ENCODE measurements around the gene ADAP2. TPM values are rescaled to one million over a fixed set of nuclear protein-coding genes. Genes with fewer than 3 reads are reported as not detected.

Gene ADAP2
- total and polyA plus RNA-seq, 2 experiments from 2014 or later = 0.94 TPM

- TF ChIP-seq ZNF462 (CRISPR knock-in tag; IDR thresholded peaks at IDR 0.05) (no peak), ETS1 (IDR thresholded peaks at IDR 0.05) (no peak), REST (IDR thresholded peaks at IDR 0.05; ENCODE audit: unreplicated experiment) (no peak), NANOG (IDR thresholded peaks at IDR 0.05; ENCODE audit: borderline replicate concordance) (no peak), CTCF (conservative IDR thresholded peaks at IDR 0.05; ENCODE audit: low read depth in 2 of 2) (no peak), ZNF331 (CRISPR knock-in tag; IDR thresholded peaks at IDR 0.05; ENCODE audit: low read depth) (no peak), ZNF114 (CRISPR knock-in tag; IDR thresholded peaks at IDR 0.05) (no peak), JUNB (IDR thresholded peaks at IDR 0.05; ENCODE audit: unreplicated experiment) (no peak), EZH2phosphoT487 (IDR thresholded peaks at IDR 0.05; ENCODE audit: unreplicated experiment) (no peak), POLR2AphosphoS5 (IDR thresholded peaks at IDR 0.05; ENCODE audit: low read depth) (no peak), EZH2 (IDR thresholded peaks at IDR 0.05; ENCODE audit: low read depth, unreplicated experiment) (no peak), STAT1 (IDR thresholded peaks at IDR 0.05; ENCODE audit: unreplicated experiment) (no peak)
Observed at GRCh38 chr17:30964876-30965275, 43.1 kb downstream of the ADAP2 start (continued).

All from GM23338 (cell line).